ENCODE results near the gene TEDC2.
A peak's percentile ranks its signal among the peaks of the same experiment; 100 is the strongest.

TEDC2 gene

DNA sequence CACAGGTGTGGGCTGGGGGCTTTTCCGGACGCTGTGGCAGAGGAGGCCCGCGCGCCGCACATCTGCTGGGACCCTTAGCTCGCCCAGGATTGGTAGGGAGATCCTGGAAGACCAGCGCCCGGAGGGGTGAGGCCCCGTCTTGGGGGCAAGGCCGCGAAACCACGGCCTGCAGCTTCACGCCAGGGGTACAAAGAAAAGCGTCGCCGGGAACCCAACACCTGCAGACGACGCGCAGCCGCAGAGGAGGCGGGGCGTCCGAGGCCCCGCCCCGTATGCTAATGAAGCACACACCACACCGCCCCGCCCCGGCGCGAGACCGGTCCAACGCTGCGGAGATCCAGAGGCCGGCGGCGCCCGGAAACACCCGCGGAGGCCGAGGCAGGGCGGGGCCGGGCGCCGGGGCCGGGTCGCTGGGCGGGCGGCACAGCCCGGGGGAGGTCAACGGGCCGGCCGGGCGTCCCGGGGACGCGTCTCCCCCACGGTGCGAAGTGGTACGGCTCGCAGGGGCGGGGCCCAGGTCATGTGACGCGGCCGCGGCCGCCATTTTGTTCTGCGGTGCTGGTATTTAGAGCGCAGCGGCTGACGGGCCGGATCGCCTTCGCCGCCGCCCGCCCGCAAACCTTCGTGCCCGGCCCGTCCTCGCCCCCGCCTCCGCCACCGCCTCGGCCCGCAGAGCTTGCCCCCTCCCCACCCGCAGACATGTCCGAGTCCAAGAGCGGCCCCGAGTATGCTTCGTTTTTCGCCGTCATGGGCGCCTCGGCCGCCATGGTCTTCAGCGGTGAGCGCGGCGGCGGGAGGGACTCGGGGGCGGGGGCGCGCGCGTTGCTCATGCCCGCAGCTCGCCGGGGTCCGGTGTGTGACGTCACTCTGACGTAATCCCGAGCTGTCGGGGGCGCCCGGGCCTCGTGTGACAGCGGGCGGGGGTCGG lies 53.8 kb downstream of the TEDC2 start, which contains the start of gene ATP6V0C:
Gene ATP6V0C (plus strand): TSS at position 548 of the 928 bp plus-strand sequence. CDS start 152 bp downstream, at position 700.
- DNase-seq (ENCODE audit: low spot score), result peak; percentile 91

Data from HuH-7 (cell line).